H9 (cell line): Measurements from ENCODE around the gene ARHGDIB. TPM values are rescaled to one million over a fixed set of nuclear protein-coding genes. Genes with fewer than 3 reads are reported as not detected.

ENCODE experiments used
- DNase-seq: peaks from one replicate; pipeline ENCODE4 v3.0.0-alpha.2; 2017
- H2AFZ ChIP-seq: one replicate; pipeline ENCODE4 v1.6.1; 2013; ENCODE audit warnings: mild to moderate bottlenecking, low read length, control low read depth, moderate library complexity
- H2AK5ac ChIP-seq: 2 replicates; pipeline ENCODE4 v1.6.1; 2013; ENCODE audit warnings: low read length, control low read depth, mixed read lengths; ENCODE audit not compliant: insufficient read length
- H2BK120ac ChIP-seq: one replicate; pipeline ENCODE4 v1.6.1; 2013; ENCODE audit warnings: low read depth, mild to moderate bottlenecking, low read length, control low read depth, inconsistent platforms; ENCODE audit not compliant: poor library complexity, severe bottlenecking
- H2BK12ac ChIP-seq: 2 replicates; pipeline ENCODE4 v1.6.1; 2013; ENCODE audit warnings: low read length, control low read depth, mixed read lengths, low read depth; ENCODE audit not compliant: insufficient read length
- H2BK15ac ChIP-seq: 2 replicates; pipeline ENCODE4 v1.6.1; 2013; ENCODE audit warnings: low read depth, low read length, control low read depth
- H2BK20ac ChIP-seq: one replicate; pipeline ENCODE4 v1.6.1; 2013; ENCODE audit warnings: low read depth, mild to moderate bottlenecking, low read length, control low read depth, inconsistent platforms; ENCODE audit not compliant: poor library complexity, severe bottlenecking
- H2BK5ac ChIP-seq: 2 replicates; pipeline ENCODE4 v1.6.1; 2013; ENCODE audit warnings: low read length, control low read depth, mixed read lengths; ENCODE audit not compliant: insufficient read length
- H3K14ac ChIP-seq: 2 replicates; pipeline ENCODE4 v1.6.1; 2013; ENCODE audit warnings: low read length, control low read depth; ENCODE audit not compliant: insufficient read depth
- H3K18ac ChIP-seq: 2 replicates; pipeline ENCODE4 v1.6.1; 2013; ENCODE audit warnings: low read depth, mild to moderate bottlenecking, mixed read lengths, low read length, control low read depth; ENCODE audit not compliant: insufficient read length
- H3K23ac ChIP-seq: 2 replicates; pipeline ENCODE4 v1.6.1; 2013; ENCODE audit warnings: low read length, control low read depth, mixed read lengths, low read depth; ENCODE audit not compliant: insufficient read length
- H3K23me2 ChIP-seq: 2 replicates; pipeline ENCODE4 v1.6.1; 2013; ENCODE audit warnings: low read depth, mild to moderate bottlenecking, mixed read lengths, low read length, control low read depth; ENCODE audit not compliant: insufficient read length, poor library complexity, severe bottlenecking
- H3K27ac ChIP-seq: 2 replicates; pipeline ENCODE4 v1.5.1; 2013; ENCODE audit warnings: low read length, control low read depth, mixed read lengths, low read depth; ENCODE audit not compliant: insufficient read length
- H3K27me3 ChIP-seq: 2 replicates; pipeline ENCODE4 v1.6.1; 2013; ENCODE audit warnings: low read length, control low read depth, inconsistent platforms; ENCODE audit not compliant: insufficient read depth
- H3K4ac ChIP-seq: 2 replicates; pipeline ENCODE4 v1.6.1; 2013; ENCODE audit warnings: low read depth, mild to moderate bottlenecking, control low read depth, inconsistent platforms, low read length, moderate library complexity
- H3K4me1 ChIP-seq: 2 replicates; pipeline ENCODE4 v1.6.1; 2013; ENCODE audit warnings: low read length, control low read depth, inconsistent platforms; ENCODE audit not compliant: insufficient read depth
- H3K4me2 ChIP-seq: 2 replicates; pipeline ENCODE4 v1.6.1; 2013; ENCODE audit warnings: low read length, control low read depth, mixed read lengths; ENCODE audit not compliant: insufficient read length, insufficient read depth
- H3K56ac ChIP-seq: 2 replicates; pipeline ENCODE4 v1.6.1; 2013; ENCODE audit warnings: low read depth, mild to moderate bottlenecking, mixed read lengths, low read length, control low read depth; ENCODE audit not compliant: insufficient read length
- H3K79me1 ChIP-seq: 2 replicates; pipeline ENCODE4 v1.6.1; 2013; ENCODE audit warnings: low read depth, mild to moderate bottlenecking, moderate library complexity, low read length, control low read depth, inconsistent platforms; ENCODE audit not compliant: insufficient read depth, poor library complexity, severe bottlenecking
- H3K79me2 ChIP-seq: 2 replicates; pipeline ENCODE4 v1.6.1; 2013; ENCODE audit warnings: low read length, control low read depth, inconsistent platforms; ENCODE audit not compliant: insufficient read depth
- H3K9ac ChIP-seq: 2 replicates; pipeline ENCODE4 v1.6.1; 2013; ENCODE audit warnings: low read length, control low read depth, mixed read lengths; ENCODE audit not compliant: insufficient read length; ENCODE audit errors: extremely low read depth
- H3K9me3 ChIP-seq: one replicate; pipeline ENCODE4 v1.6.1; 2013; ENCODE audit warnings: low read depth, low read length, inconsistent platforms; ENCODE audit not compliant: control insufficient read depth
- H3T11ph ChIP-seq: one replicate; pipeline ENCODE4 v1.6.1; 2013; ENCODE audit warnings: mild to moderate bottlenecking, low read length, control low read depth, inconsistent platforms
- H4K20me1 ChIP-seq: one replicate; pipeline ENCODE4 v1.6.1; 2013; ENCODE audit not compliant: control insufficient read depth, insufficient read length, insufficient read depth
- H4K5ac ChIP-seq: 2 replicates; pipeline ENCODE4 v1.6.1; 2013; ENCODE audit warnings: low read depth, mild to moderate bottlenecking, mixed read lengths, low read length, control low read depth; ENCODE audit not compliant: insufficient read length
- H4K8ac ChIP-seq: replicated peaks from 2 replicates; pipeline ENCODE4 v1.6.1; 2013; ENCODE audit warnings: low read length, control low read depth, mixed read lengths, low read depth; ENCODE audit not compliant: insufficient read length
- H4K91ac ChIP-seq: 2 replicates; pipeline ENCODE4 v1.6.1; 2013; ENCODE audit warnings: low read depth, mild to moderate bottlenecking, moderate library complexity, mixed read lengths, low read length, control low read depth; ENCODE audit not compliant: insufficient read length
- H3K27ac Mint-ChIP-seq, 3 experiments: 2 replicates in 2 of 3; 3 replicates in 1 of 3; pipeline ENCODE4 v1.8.0; 2020 to 2021; ENCODE audit warnings: mixed read lengths in 3 of 3, mild to moderate bottlenecking in 1 of 3, moderate library complexity in 1 of 3
- H3K27me3 Mint-ChIP-seq: 2 replicates; pipeline ENCODE4 v1.8.0; 2021; ENCODE audit warnings: low read depth, mild to moderate bottlenecking, moderate library complexity, mixed read lengths
- H3K36me3 Mint-ChIP-seq, 3 experiments: 2 replicates in 2 of 3; 3 replicates in 1 of 3; pipeline ENCODE4 v1.8.0; 2020 to 2021; ENCODE audit warnings: low read depth in 3 of 3, mixed read lengths in 3 of 3; ENCODE audit not compliant: insufficient read depth in 1 of 3
- H3K4me1 Mint-ChIP-seq, 2 experiments: 2 replicates each; pipeline ENCODE4 v1.8.0; 2020; ENCODE audit warnings: mixed read lengths in 2 of 2
- H3K4me3 Mint-ChIP-seq, 2 experiments: 2 replicates in 1 of 2; 3 replicates in 1 of 2; pipeline ENCODE4 v1.8.0; 2020 to 2021; ENCODE audit warnings: mild to moderate bottlenecking in 2 of 2, mixed read lengths in 2 of 2, moderate library complexity in 1 of 2
- H3K9me3 Mint-ChIP-seq, 2 experiments: 2 replicates in 1 of 2; 3 replicates in 1 of 2; pipeline ENCODE4 v1.8.0; 2020; ENCODE audit warnings: mild to moderate bottlenecking in 2 of 2, mixed read lengths in 2 of 2, moderate library complexity in 1 of 2
- CTCF ChIP-seq: fragments of 200-600 bp; sonication (generic); conservative IDR thresholded peaks from 3 replicates; pipeline ENCODE4 v1.8.0; 2021; ENCODE audit warnings: antibody characterized with exemption, mild to moderate bottlenecking
- WGBS: extraction: QIAGEN DNeasy Blood & Tissue Kit; methylation state at CpG from one replicate; pipeline ENCODE4 v1.1.7; 2013; ENCODE audit warnings: missing lambda C conversion rate, low lambda C conversion rate, mixed read lengths; ENCODE audit not compliant: insufficient read length; ENCODE audit errors: extremely low coverage; 5-methylcytosine and 5-hydroxymethylcytosine counted together
- total RNA-seq: library from RNA; stranded (reverse); gene quantifications from 2 replicates; pipeline ENCODE4 v1.2.1, GENCODE V29; 2021

The ARHGDIB gene
- total RNA-seq, 1 experiment from 2014 or later, result 0.44 TPM

GRCh38 chr12:14937014-14937413 lies 24.4 kb downstream of the ARHGDIB start:
- Histone ChIP-seq H4K91ac (no peak overlapping the region), H4K20me1 (no peaks in the 10 kb centered on the region), H3K4me2 (no peak overlapping the region), H3K9me3 (no peaks in the 10 kb centered on the region), H3K27me3 (no peaks in the 10 kb centered on the region), H3K56ac (no peak overlapping the region), H2BK15ac (no peak overlapping the region), H3K14ac (no peak overlapping the region), H3K79me1 (no peaks in the 10 kb centered on the region), H2BK5ac (no peak overlapping the region), H3K27ac (no peak overlapping the region), H3K23ac (no peak overlapping the region), H3K4me1 (no peaks in the 10 kb centered on the region), H3K4ac (no peak overlapping the region), H3T11ph (no peak overlapping the region), H3K18ac (no peak overlapping the region), H3K23me2 (no peaks in the 10 kb centered on the region), H4K5ac (no peak overlapping the region), H4K8ac (no peak overlapping the region), H2BK20ac (no peak overlapping the region), H2AK5ac (no peak overlapping the region), H3K79me2 (no peaks in the 10 kb centered on the region), H2BK12ac (no peak overlapping the region), H3K9ac (no peak overlapping the region), H2AFZ (no peak overlapping the region), H2BK120ac (no peak overlapping the region)
- DNase-seq, result no peak
- Mint-ChIP-seq H3K27ac (no peak overlapping the region), H3K9me3 (no peaks in the 10 kb centered on the region), H3K4me1 (no peaks in the 10 kb centered on the region; a peak in 1 of 4 replicates), H3K27me3 (no peaks in the 10 kb centered on the region; the same call in 1 of the 2 replicates), H3K4me3 (no peak overlapping the region), H3K36me3 (no peaks in the 10 kb centered on the region)
- TF ChIP-seq CTCF, result no peak
- no CpG with 5 or more reads among the region's 3 CpGs for WGBS
